Activated B cell treated with CpG ODN at 0.5 μM for 24 hours (primary cell): ENCODE results near the gene ALKBH6. TPM values are rescaled to one million over a fixed set of nuclear protein-coding genes. Genes with fewer than 3 reads are reported as not detected.

Source experiments
- ATAC-seq: fragments of 200-7000 bp; cut with Tn5 transposase; one replicate; pipeline ENCODE4 v1.10.0; 2021; ENCODE audit warnings: low read depth, mild to moderate bottlenecking, moderate library complexity
- CTCF ChIA-PET: fragments of 350-600 bp; sonication (Branson Sonifier 250); formaldehyde crosslinking; loops from one replicate; lab custom pipeline; 2021; ENCODE audit warnings: antibody characterized with exemption; lab: Charles Lee
- POLR2A ChIA-PET: fragments of 350-600 bp; sonication (Branson Sonifier 250); formaldehyde crosslinking; loops from one replicate; lab custom pipeline; 2021; ENCODE audit warnings: antibody characterized with exemption; lab: Charles Lee
- DNase-seq: peaks from one replicate; pipeline ENCODE4 v3.0.0; 2022
- H3K27ac Mint-ChIP-seq: one replicate; pipeline ENCODE4 v1.8.0; 2020; ENCODE audit warnings: mixed read lengths
- H3K27me3 Mint-ChIP-seq: one replicate; pipeline ENCODE4 v1.8.0; 2021; ENCODE audit warnings: mixed read lengths
- H3K36me3 Mint-ChIP-seq: one replicate; pipeline ENCODE4 v1.8.0; 2021; ENCODE audit warnings: low read depth, mixed read lengths
- H3K4me1 Mint-ChIP-seq: one replicate; pipeline ENCODE4 v1.8.0; 2021; ENCODE audit warnings: mixed read lengths
- H3K4me3 Mint-ChIP-seq: one replicate; pipeline ENCODE4 v1.8.0; 2020; ENCODE audit warnings: mild to moderate bottlenecking, mixed read lengths
- H3K9me3 Mint-ChIP-seq: one replicate; pipeline ENCODE4 v1.8.0; 2020; ENCODE audit warnings: mixed read lengths
- CTCF ChIP-seq: fragments of 200-600 bp; IDR thresholded peaks from one replicate; pipeline ENCODE4 v1.8.0; 2022; ENCODE audit warnings: antibody characterized with exemption, mild to moderate bottlenecking
- intact Hi-C: fragments of 100-400 bp; cut with micrococcal nuclease; formaldehyde crosslinking; loops from one replicate; pipeline ENCODE4 v1.15.1; 2024
- total RNA-seq: library from RNA; stranded (reverse); gene quantifications from 2 replicates; pipeline ENCODE4 v1.2.3, GENCODE V29; 2022

ALKBH6 gene
- total RNA-seq, 1 donor from 2014 or later = 32.7 TPM

- DNase-seq (no peak), ATAC-seq (no peak)
- peaks cover 30% of the 10 kb centered on the region for H3K4me1 Mint-ChIP-seq
- no peak for TF ChIP-seq CTCF
- H3K27me3 Mint-ChIP-seq = no peaks in the 10 kb centered on the region
- ChIA-PET CTCF (no interaction called here), POLR2A (interaction anchor here (0.5 kb wide), 1 partner anchor 589 kb away, joined by 3 read pairs; no protein-coding TSS in a partner anchor)
- H3K4me3 Mint-ChIP-seq = peak overlapping the region; percentile 66
- no peaks in the 10 kb centered on the region for H3K9me3 Mint-ChIP-seq
- H3K36me3 Mint-ChIP-seq = peaks cover 8% of the 10 kb centered on the region
- H3K27ac Mint-ChIP-seq = no peak overlapping the region
- intact Hi-C loops = no loop called here
These were observed 4.2 kb downstream of the ALKBH6 start for GRCh38 chr19:36009633-36010379.

GRCh38 chr19:36009220-36009619 lies 4.8 kb downstream of the ALKBH6 start:
- ATAC-seq = no peak
- DNase-seq = peak; percentile 37
- no peaks in the 10 kb centered on the region for H3K27me3 Mint-ChIP-seq
- H3K27ac Mint-ChIP-seq = no peak overlapping the region
- H3K9me3 Mint-ChIP-seq = no peaks in the 10 kb centered on the region
- ChIA-PET CTCF (no interaction called here), POLR2A (interaction anchor here (0.5 kb wide), 1 partner anchor 589 kb away, joined by 3 read pairs; no protein-coding TSS in a partner anchor)
- peaks cover 24% of the 10 kb centered on the region for H3K4me1 Mint-ChIP-seq
- no peak for TF ChIP-seq CTCF
- peak overlapping the region; percentile 66 for H3K4me3 Mint-ChIP-seq
- intact Hi-C loops = no loop called here
- H3K36me3 Mint-ChIP-seq = peaks cover 6% of the 10 kb centered on the region

GRCh38 chr19:36008336-36008978 lies 5.6 kb downstream of the ALKBH6 start, which contains the start of gene SYNE4:
Gene SYNE4, minus strand, starts transcription at chr19:36008813. Its CDS starts 132 bp downstream, at chr19:36008681.
- peaks cover 17% of the 10 kb centered on the region for H3K4me1 Mint-ChIP-seq
- no peak for DNase-seq

GRCh38 chr19:36006955-36007354 lies 7.1 kb downstream of the ALKBH6 start:
- ATAC-seq (no peak), DNase-seq (no peak)
- intact Hi-C loops = no loop called here
- POLR2A ChIA-PET = no interaction called here
- Mint-ChIP-seq H3K9me3 (no peaks in the 10 kb centered on the region), H3K36me3 (peaks cover 3% of the 10 kb centered on the region), H3K27me3 (no peaks in the 10 kb centered on the region), H3K4me3 (no peak overlapping the region), H3K27ac (no peak overlapping the region), H3K4me1 (peaks cover 12% of the 10 kb centered on the region)
- no peak for TF ChIP-seq CTCF
- CTCF ChIA-PET = no interaction called here

More at GRCh38 chr19:36008336-36008978, 5.6 kb downstream of the ALKBH6 start, which contains the start of gene SYNE4:
- TF ChIP-seq CTCF = no peak
- Mint-ChIP-seq H3K36me3 (no peaks in the 10 kb centered on the region), H3K4me3 (peak within 1 kb of the TSS; percentile 66), H3K27me3 (no peaks in the 10 kb centered on the region), H3K9me3 (no peaks in the 10 kb centered on the region), H3K27ac (no peak within 1 kb of the TSS)
- ATAC-seq = no peak
- ChIA-PET POLR2A (no interaction called here), CTCF (no interaction called here)
- intact Hi-C loops = no loop called here

- Mint-ChIP-seq H3K4me3 (no peak overlapping the region), H3K9me3 (no peaks in the 10 kb centered on the region), H3K36me3 (peaks cover 19% of the 10 kb centered on the region), H3K27ac (no peak overlapping the region), H3K4me1 (peaks cover 3% of the 10 kb centered on the region), H3K27me3 (no peaks in the 10 kb centered on the region)
- intact Hi-C loops = no loop called here
- no peak for DNase-seq
- POLR2A ChIA-PET = interaction anchor here (0.6 kb wide), 1 partner anchor 115 kb away, joined by 3 read pairs; no protein-coding TSS in a partner anchor
- ATAC-seq = no peak
- TF ChIP-seq CTCF = no peak
- CTCF ChIA-PET = no interaction called here
These were observed 10.7 kb downstream of the ALKBH6 start for GRCh38 chr19:36003284-36003683.
